Subcutaneous adipose tissue (tissue), 4 donors: Measurements from ENCODE around the gene C2CD2. TPM values are rescaled to one million over a fixed set of nuclear protein-coding genes. Genes with fewer than 3 reads are reported as not detected.

ENCODE experiments used
- total RNA-seq, 4 donors: library from RNA; depleted of rRNA; stranded (reverse); fragments of >200 nt; gene quantifications; one replicate each; pipeline ENCODE4 v1.1.0, GENCODE V29; 2016
- TF ChIP-seq, protein P1 (sequence below): fragments of 450-650 bp; IDR thresholded peaks from one replicate; pipeline ENCODE4 v1.5.1; 2016; ENCODE audit warnings: low read depth, mild to moderate bottlenecking, control low read depth, antibody characterized with exemption, moderate library complexity

The C2CD2 gene
- total RNA-seq, 4 donors from 2014 or later, result 84.1 to 151 (median 128) TPM

DNA sequence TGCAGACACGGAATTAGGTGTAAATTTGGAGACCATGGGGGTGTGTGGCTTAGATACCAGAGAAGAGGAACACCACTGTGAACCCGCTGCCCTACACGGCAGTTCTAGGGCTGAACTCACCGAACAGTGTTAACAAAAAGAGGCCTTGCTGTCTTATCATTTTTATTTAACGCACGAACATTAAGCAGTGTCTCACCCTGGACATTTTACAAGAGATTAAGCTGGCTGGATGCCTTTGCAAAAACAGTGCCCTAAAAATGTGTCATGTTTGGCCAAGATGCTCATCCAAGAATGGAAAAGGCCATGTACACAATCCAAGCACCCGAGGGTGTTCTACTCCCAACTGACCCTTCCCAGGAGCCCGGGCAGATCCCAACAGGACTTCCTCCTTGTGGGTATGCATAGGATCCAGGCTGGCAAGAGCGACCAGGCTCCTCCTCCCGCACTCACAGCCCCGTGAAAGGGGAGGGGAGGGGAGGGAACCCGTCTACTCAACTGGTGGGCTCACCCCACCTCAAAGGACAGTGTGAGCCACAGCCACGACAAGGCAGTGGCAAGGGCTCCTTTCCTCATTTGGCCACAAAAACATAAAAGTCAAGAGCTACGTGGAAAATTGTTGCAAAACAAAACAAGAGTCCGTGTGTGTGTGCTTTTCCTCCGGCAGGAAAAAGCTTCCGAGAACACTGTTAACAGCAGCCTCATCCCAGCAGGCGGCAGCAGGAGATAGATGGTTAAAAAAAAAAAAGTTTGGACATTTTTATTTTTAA lies 20.3 kb downstream of the C2CD2 start:
- TF ChIP-seq, protein P1, sequence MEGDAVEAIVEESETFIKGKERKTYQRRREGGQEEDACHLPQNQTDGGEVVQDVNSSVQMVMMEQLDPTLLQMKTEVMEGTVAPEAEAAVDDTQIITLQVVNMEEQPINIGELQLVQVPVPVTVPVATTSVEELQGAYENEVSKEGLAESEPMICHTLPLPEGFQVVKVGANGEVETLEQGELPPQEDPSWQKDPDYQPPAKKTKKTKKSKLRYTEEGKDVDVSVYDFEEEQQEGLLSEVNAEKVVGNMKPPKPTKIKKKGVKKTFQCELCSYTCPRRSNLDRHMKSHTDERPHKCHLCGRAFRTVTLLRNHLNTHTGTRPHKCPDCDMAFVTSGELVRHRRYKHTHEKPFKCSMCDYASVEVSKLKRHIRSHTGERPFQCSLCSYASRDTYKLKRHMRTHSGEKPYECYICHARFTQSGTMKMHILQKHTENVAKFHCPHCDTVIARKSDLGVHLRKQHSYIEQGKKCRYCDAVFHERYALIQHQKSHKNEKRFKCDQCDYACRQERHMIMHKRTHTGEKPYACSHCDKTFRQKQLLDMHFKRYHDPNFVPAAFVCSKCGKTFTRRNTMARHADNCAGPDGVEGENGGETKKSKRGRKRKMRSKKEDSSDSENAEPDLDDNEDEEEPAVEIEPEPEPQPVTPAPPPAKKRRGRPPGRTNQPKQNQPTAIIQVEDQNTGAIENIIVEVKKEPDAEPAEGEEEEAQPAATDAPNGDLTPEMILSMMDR, result no peak

DNA sequence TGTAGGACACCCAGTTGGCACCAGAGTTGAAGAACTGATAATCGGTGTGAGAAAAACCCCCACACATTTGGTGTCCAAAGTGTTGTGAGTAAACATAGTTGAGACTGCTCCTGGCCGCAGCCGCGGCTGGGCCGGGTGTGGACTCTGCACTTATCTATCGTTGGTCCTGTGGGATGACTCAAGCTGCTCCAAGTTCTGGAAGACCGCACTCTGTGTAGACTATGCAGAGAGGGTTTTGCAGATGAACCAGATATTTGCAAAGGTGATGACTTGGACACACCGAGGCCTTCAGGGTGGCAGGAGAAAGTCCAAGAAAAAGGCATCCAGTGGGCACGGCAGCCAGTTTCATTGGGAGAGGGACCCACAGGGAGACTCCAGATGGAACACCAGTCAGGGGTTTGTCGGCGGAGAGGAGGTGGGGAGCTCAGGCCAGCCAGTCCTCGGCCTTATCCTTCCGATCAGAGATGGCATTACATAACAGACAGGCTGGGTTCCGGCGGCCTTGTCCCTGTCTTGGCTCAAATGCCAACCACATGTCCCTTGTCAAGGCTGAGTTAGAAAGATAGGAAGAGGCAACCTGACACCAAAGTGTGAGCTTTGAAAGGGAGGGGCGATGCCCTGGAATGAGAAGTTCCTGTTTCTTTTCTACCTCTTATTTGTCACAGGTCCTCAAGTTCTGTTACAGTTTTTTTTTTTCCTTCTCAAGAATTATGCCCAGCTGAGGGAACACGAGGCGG lies 21.1 kb downstream of the C2CD2 start:
- TF ChIP-seq, protein P1, result no peak

DNA sequence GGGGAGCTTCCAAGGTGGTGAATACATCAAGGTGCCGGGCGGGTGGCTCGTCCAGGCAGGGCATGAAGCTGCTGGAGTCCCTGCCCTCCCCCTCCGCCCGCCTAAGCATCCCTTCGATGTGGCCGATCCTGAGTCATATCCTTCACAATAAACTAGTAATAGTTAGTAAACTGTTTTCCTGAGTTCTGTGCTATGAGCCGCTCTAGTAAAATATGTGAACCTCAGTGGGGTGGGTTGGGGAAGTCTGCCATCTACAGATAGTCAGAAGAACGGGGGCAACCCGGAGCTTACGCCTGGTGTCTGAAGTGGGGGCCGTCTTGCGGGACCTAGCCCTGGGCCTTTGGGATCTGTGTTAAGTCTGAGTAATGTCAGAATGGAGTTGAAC lies 21.6 kb downstream of the C2CD2 start:
- TF ChIP-seq, protein P1, result no peak

DNA sequence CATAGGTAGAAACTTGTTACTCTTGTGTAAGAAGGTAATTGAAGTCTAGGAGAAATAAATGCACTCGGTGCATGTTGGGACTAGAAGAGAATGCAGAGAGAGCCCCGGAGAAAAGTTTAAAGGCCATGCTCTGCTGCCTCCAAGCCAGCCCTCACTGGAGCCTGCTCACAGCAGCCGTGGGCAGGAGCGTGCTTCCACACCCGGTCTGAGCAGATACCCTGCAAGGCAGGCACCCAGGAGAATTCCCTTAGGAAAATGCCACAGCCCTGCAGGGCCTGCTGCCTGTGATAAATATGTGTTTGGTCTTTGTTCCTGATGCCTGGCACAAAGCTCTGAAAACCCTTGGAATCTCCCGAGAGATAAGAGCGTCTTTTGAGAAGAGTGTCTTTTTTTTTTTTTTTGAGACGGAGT lies 22.8 kb downstream of the C2CD2 start:
- TF ChIP-seq, protein P1, result no peak

DNA sequence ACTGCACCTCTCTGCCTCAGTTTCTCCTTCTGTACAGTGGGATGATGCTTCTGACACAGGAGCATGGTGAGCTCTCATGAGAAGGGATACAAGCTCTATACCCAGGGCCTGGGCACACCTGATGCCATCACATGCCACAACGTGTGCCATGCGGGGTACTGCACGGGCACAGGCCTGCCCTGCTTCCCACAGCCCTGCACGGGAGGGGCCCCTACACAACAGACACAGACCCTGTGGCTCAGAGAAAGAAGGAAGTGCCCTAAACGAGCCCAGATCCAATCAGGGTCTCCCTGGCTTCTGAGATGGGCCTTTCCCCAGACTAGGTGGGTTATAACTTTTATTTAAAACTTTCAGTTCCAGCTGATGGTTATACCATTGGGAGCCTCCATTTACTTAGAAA lies 24.6 kb downstream of the C2CD2 start:
- TF ChIP-seq, protein P1, result no peak

DNA sequence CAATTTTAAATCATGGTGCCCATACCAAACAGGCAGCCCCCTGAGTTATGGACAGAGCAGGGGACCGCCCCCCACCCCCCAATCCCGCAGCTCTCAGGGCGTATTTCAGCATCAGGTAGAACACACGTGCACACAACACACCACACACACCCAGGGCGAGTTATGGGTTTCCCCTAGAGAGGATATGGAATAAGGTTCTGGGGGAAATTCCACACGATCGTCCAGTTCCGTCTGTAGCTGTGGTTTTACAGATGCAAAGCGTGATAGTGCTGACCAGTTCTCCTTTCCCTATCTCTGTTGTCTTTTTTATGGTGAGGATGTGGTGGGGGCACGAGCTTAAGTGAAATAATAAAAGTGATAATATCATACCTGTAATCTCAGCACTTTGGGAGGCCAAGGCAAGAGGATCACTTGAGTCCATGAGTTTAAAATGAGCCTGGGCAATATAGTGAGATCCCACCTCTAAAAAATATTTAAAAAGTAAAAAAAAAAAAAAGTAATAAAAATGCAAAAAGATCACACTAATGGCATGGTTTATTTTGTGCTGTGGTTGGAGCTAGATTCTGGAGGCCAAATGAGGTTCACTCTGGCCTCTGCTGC lies 25.1 kb downstream of the C2CD2 start:
- TF ChIP-seq, protein P1, result no peak
